ENCODE measurements around the gene MESD.

- TF ChIP-seq, protein P1, sequence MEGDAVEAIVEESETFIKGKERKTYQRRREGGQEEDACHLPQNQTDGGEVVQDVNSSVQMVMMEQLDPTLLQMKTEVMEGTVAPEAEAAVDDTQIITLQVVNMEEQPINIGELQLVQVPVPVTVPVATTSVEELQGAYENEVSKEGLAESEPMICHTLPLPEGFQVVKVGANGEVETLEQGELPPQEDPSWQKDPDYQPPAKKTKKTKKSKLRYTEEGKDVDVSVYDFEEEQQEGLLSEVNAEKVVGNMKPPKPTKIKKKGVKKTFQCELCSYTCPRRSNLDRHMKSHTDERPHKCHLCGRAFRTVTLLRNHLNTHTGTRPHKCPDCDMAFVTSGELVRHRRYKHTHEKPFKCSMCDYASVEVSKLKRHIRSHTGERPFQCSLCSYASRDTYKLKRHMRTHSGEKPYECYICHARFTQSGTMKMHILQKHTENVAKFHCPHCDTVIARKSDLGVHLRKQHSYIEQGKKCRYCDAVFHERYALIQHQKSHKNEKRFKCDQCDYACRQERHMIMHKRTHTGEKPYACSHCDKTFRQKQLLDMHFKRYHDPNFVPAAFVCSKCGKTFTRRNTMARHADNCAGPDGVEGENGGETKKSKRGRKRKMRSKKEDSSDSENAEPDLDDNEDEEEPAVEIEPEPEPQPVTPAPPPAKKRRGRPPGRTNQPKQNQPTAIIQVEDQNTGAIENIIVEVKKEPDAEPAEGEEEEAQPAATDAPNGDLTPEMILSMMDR (conservative IDR thresholded peaks at IDR 0.05; ENCODE audit: low read depth, low read length), result no peak
- no peak for TF ChIP-seq RCOR1 (IDR thresholded peaks at IDR 0.05; ENCODE audit: insufficient replicate concordance, low read length)
- no peak for TF ChIP-seq POLR2A (IDR thresholded peaks at IDR 0.05; ENCODE audit: low read depth, low read length)
- no peak for TF ChIP-seq SMC3 (IDR thresholded peaks at IDR 0.05; ENCODE audit: low read depth, low read length)
- no peak for TF ChIP-seq FOS (IDR thresholded peaks at IDR 0.05; ENCODE audit: low read depth, low read length)
- no peak for TF ChIP-seq MXI1 (IDR thresholded peaks at IDR 0.05; ENCODE audit: borderline replicate concordance, low read depth, low read length)
- no peak for TF ChIP-seq RFX5 (IDR thresholded peaks at IDR 0.05; ENCODE audit: low read depth, low read length)
- no peak for TF ChIP-seq BHLHE40 (IDR thresholded peaks at IDR 0.05; ENCODE audit: low read depth, low read length)
- no peak for TF ChIP-seq NFE2L2 (IDR thresholded peaks at IDR 0.05; ENCODE audit: low read depth, low read length)
- TF ChIP-seq, protein P2, sequence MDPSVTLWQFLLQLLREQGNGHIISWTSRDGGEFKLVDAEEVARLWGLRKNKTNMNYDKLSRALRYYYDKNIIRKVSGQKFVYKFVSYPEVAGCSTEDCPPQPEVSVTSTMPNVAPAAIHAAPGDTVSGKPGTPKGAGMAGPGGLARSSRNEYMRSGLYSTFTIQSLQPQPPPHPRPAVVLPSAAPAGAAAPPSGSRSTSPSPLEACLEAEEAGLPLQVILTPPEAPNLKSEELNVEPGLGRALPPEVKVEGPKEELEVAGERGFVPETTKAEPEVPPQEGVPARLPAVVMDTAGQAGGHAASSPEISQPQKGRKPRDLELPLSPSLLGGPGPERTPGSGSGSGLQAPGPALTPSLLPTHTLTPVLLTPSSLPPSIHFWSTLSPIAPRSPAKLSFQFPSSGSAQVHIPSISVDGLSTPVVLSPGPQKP (IDR thresholded peaks at IDR 0.05; ENCODE audit: borderline replicate concordance, low read depth, low read length), result no peak
- TF ChIP-seq CEBPB (IDR thresholded peaks at IDR 0.05; ENCODE audit: low read depth, low read length), result no peak
- TF ChIP-seq USF2 (IDR thresholded peaks at IDR 0.05; ENCODE audit: low read depth, low read length), result no peak
- TF ChIP-seq MAZ (IDR thresholded peaks at IDR 0.05; ENCODE audit: borderline replicate concordance, low read depth, low read length), result no peak
Observed at GRCh38 chr15:80915472-80915871, 74.1 kb downstream of the MESD start.

Data from IMR-90 (cell line).